ENCODE measurements around the gene SRC. TPM values are rescaled to one million over a fixed set of nuclear protein-coding genes. Genes with fewer than 3 reads are reported as not detected.
"Not testable (repeated sequence)": the region's sequence is repeated elsewhere in the genome, so short reads cannot be mapped to it uniquely, and the experiment has no call there.

The SRC gene
- total RNA-seq, 1 experiment from 2014 or later: 185 TPM

GRCh38 chr20:37337208-37337991 is 8.5 kb upstream of the SRC start:
- no TSS peak for BruUV-seq (replicated peaks)
- Mint-ChIP-seq H3K27ac (ENCODE audit: unreplicated experiment) (no peak overlapping the region), H3K27me3 (ENCODE audit: unreplicated experiment) (no peaks in the 10 kb centered on the region), H3K4me1 (ENCODE audit: low read depth, unreplicated experiment) (peaks cover 47% of the 10 kb centered on the region), H3K36me3 (ENCODE audit: insufficient read depth, unreplicated experiment) (no peaks in the 10 kb centered on the region), H3K9me3 (ENCODE audit: low read depth, unreplicated experiment) (no peaks in the 10 kb centered on the region), H3K4me3 (ENCODE audit: low read depth, unreplicated experiment) (no peak overlapping the region)
- intact Hi-C loops (cut with micrococcal nuclease; ENCODE audit: unreplicated experiment): loop anchor here (5.0 kb wide), 1 partner anchor 190 kb away; the partner anchor contains the start of gene BLCAP
- CTCF ChIA-PET: interaction anchor here (0.7 kb wide), 1 partner anchor 18 kb away, joined by 5 read pairs; no protein-coding TSS in a partner anchor
- TF ChIP-seq, protein P1, sequence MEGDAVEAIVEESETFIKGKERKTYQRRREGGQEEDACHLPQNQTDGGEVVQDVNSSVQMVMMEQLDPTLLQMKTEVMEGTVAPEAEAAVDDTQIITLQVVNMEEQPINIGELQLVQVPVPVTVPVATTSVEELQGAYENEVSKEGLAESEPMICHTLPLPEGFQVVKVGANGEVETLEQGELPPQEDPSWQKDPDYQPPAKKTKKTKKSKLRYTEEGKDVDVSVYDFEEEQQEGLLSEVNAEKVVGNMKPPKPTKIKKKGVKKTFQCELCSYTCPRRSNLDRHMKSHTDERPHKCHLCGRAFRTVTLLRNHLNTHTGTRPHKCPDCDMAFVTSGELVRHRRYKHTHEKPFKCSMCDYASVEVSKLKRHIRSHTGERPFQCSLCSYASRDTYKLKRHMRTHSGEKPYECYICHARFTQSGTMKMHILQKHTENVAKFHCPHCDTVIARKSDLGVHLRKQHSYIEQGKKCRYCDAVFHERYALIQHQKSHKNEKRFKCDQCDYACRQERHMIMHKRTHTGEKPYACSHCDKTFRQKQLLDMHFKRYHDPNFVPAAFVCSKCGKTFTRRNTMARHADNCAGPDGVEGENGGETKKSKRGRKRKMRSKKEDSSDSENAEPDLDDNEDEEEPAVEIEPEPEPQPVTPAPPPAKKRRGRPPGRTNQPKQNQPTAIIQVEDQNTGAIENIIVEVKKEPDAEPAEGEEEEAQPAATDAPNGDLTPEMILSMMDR (IDR thresholded peaks at IDR 0.05; ENCODE audit: unreplicated experiment): no peak
- no peak for DNase-seq

GRCh38 chr20:37338380-37338779 is 7.6 kb upstream of the SRC start:
- H3K27me3 Mint-ChIP-seq (ENCODE audit: unreplicated experiment); H3K4me3 Mint-ChIP-seq (ENCODE audit: low read depth, unreplicated experiment); H3K9me3 Mint-ChIP-seq (ENCODE audit: low read depth, unreplicated experiment); CTCF ChIA-PET; H3K36me3 Mint-ChIP-seq (ENCODE audit: insufficient read depth, unreplicated experiment); BruUV-seq (replicated peaks); DNase-seq; H3K27ac Mint-ChIP-seq (ENCODE audit: unreplicated experiment): not testable (repeated sequence)
- H3K4me1 Mint-ChIP-seq (ENCODE audit: low read depth, unreplicated experiment): peaks cover 54% of the 10 kb centered on the region
- intact Hi-C loops (cut with micrococcal nuclease; ENCODE audit: unreplicated experiment): loop anchor here (5.0 kb wide), 1 partner anchor 189 kb away; the partner anchor contains the start of gene BLCAP

GRCh38 chr20:37339208-37339607 is 6.7 kb upstream of the SRC start:
- CTCF ChIA-PET: interaction anchor here (0.7 kb wide), 1 partner anchor 11 kb away, joined by 5 read pairs; no protein-coding TSS in a partner anchor
- H3K27me3 Mint-ChIP-seq (ENCODE audit: unreplicated experiment): no peaks in the 10 kb centered on the region
- H3K9me3 Mint-ChIP-seq (ENCODE audit: low read depth, unreplicated experiment): no peaks in the 10 kb centered on the region
- intact Hi-C loops (cut with micrococcal nuclease; ENCODE audit: unreplicated experiment): loop anchor here (5.0 kb wide), 1 partner anchor 188 kb away; the partner anchor contains the start of gene BLCAP
- TF ChIP-seq, protein P1 (IDR thresholded peaks at IDR 0.05; ENCODE audit: unreplicated experiment): no peak
- no TSS peak for BruUV-seq (replicated peaks)
- no peak for DNase-seq
- no peak overlapping the region for H3K27ac Mint-ChIP-seq (ENCODE audit: unreplicated experiment)
- H3K4me3 Mint-ChIP-seq (ENCODE audit: low read depth, unreplicated experiment): no peak overlapping the region
- H3K4me1 Mint-ChIP-seq (ENCODE audit: low read depth, unreplicated experiment): peaks cover 60% of the 10 kb centered on the region
- peaks cover 9% of the 10 kb centered on the region for H3K36me3 Mint-ChIP-seq (ENCODE audit: insufficient read depth, unreplicated experiment)

DNA sequence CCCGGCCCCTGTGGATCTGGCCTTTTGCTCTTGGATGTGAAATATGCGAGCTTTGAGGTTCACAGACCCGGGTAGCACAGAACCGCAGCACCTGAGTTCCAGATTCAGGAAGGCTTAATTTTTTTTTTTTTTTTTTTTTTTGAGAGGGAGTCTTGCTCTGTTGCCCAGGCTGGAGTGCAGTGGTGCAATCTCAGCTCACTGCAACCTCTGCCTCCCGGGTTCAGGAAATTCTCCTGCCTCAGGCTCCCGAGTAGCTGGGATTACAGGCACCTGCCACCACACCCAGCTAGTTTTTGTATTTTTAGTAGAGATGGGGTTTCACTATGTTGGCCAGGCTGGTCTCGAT is 6.2 kb upstream of the SRC start:
- not testable (repeated sequence) for H3K27ac Mint-ChIP-seq (ENCODE audit: unreplicated experiment); BruUV-seq (replicated peaks)
- CTCF ChIA-PET: interaction anchor here (0.7 kb wide), 1 partner anchor 10 kb away, joined by 5 read pairs; no protein-coding TSS in a partner anchor

DNA sequence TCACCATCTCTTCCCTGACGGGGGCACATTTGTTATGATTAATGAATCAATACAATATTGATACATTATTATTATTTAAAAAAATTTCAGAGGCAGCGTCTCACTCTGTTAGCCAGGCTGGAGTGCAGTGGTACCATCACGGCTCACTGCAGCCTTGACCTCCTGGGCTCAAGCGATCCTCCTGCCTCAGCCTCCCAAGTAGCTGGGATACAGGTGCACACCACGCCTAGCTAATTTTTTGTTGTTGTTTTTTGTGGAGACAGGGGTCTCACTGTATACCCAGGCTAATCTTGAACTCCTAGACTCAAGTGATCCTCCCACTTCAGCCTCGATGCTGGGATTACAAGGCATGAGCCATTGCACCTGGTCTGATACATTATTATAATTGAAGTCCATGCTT is 4.9 kb upstream of the SRC start:
- peaks cover 55% of the 10 kb centered on the region for H3K4me1 Mint-ChIP-seq (ENCODE audit: low read depth, unreplicated experiment)
- no peaks in the 10 kb centered on the region for H3K9me3 Mint-ChIP-seq (ENCODE audit: low read depth, unreplicated experiment)
- no TSS peak for BruUV-seq (replicated peaks)

More for the DNA sequence above, 6.2 kb upstream of the SRC start:
- not testable (repeated sequence) for H3K9me3 Mint-ChIP-seq (ENCODE audit: low read depth, unreplicated experiment); H3K4me3 Mint-ChIP-seq (ENCODE audit: low read depth, unreplicated experiment); DNase-seq; H3K27me3 Mint-ChIP-seq (ENCODE audit: unreplicated experiment)
- peaks cover 60% of the 10 kb centered on the region for H3K4me1 Mint-ChIP-seq (ENCODE audit: low read depth, unreplicated experiment)
- intact Hi-C loops (cut with micrococcal nuclease; ENCODE audit: unreplicated experiment): loop anchor here (5.0 kb wide), 1 partner anchor 188 kb away; the partner anchor contains the start of gene BLCAP
- H3K36me3 Mint-ChIP-seq (ENCODE audit: insufficient read depth, unreplicated experiment): peaks cover 15% of the 10 kb centered on the region

More for the DNA sequence above, 4.9 kb upstream of the SRC start:
- CTCF ChIA-PET: no interaction called here
- intact Hi-C loops (cut with micrococcal nuclease; ENCODE audit: unreplicated experiment): no loop called here
- TF ChIP-seq, protein P1 (IDR thresholded peaks at IDR 0.05; ENCODE audit: unreplicated experiment): no peak
- DNase-seq: no peak
- Mint-ChIP-seq H3K4me3 (ENCODE audit: low read depth, unreplicated experiment) (no peak overlapping the region), H3K27ac (ENCODE audit: unreplicated experiment) (no peak overlapping the region), H3K27me3 (ENCODE audit: unreplicated experiment) (no peaks in the 10 kb centered on the region), H3K36me3 (ENCODE audit: insufficient read depth, unreplicated experiment) (peaks cover 27% of the 10 kb centered on the region)
